ENCODE data around the gene B3GALT5.
"Not testable (repeated sequence)": the region's sequence is repeated elsewhere in the genome, so short reads cannot be mapped to it uniquely, and the experiment has no call there.

The B3GALT5 gene, protein sequence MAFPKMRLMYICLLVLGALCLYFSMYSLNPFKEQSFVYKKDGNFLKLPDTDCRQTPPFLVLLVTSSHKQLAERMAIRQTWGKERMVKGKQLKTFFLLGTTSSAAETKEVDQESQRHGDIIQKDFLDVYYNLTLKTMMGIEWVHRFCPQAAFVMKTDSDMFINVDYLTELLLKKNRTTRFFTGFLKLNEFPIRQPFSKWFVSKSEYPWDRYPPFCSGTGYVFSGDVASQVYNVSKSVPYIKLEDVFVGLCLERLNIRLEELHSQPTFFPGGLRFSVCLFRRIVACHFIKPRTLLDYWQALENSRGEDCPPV

DNA sequence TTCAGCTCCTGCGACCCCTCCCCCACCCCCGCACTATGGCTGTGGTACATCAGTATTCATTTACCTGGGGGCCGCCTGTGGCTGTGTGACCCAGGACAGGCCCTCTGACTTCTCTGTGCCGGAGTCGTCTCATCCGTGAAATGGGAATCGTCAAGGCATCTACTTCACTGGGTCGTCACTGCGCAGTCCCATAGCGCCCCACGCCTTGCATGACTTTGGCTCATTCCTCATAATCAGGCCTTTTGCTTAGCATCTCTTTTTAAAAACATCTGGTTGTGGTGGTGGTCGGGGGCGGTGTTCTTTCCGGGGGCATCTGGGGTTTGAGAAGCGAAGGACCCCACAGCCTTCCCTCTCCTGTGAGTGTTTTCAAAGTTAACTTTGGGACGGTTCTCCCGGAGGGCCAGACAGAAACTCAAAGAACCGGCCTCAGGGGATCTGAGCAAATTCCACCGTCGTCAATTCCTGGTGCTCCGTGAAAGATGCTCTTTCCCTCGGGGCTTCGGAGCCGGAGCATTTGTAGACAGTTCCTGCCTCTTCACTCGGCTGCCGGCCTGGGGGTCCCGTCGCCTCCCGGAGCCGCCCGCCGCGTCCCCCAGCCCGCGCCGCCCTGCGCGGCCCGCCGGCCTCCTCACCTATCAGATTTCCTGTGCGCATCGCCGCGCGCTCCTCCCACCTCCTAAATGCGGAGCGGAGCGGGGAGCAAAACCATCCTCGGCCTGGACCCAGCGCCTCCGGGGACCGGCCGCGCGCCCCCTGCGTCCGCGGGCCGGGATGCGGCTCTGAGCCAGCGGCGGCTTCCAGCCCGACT, at the start of gene B3GALT5:
Gene B3GALT5, plus strand, starts transcription at position 708 of the 808 bp plus-strand sequence. CDS start 47,620 bp downstream, outside the sequence.
- no peak for DNase-seq

DNA sequence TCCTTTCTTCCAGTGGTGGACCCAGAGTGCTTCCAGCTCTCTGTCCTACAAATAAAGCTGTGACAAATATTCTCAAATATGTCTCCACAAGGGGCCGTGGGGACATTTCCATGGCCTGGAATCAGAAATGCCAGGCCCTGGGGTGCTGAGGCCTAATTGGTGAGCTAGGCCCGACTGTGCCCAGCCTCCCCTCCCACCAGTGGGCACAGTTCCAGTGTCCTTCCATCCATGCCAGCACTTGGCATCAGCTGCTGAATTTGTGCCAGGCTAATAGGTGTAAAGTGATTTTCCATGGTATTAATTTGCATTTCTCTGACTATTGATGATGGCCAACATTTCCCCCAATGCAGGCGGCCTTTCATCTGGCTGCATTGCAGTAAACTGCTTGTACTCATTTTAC, 48.5 kb upstream of the B3GALT5 start:
- no peak for DNase-seq

DNA sequence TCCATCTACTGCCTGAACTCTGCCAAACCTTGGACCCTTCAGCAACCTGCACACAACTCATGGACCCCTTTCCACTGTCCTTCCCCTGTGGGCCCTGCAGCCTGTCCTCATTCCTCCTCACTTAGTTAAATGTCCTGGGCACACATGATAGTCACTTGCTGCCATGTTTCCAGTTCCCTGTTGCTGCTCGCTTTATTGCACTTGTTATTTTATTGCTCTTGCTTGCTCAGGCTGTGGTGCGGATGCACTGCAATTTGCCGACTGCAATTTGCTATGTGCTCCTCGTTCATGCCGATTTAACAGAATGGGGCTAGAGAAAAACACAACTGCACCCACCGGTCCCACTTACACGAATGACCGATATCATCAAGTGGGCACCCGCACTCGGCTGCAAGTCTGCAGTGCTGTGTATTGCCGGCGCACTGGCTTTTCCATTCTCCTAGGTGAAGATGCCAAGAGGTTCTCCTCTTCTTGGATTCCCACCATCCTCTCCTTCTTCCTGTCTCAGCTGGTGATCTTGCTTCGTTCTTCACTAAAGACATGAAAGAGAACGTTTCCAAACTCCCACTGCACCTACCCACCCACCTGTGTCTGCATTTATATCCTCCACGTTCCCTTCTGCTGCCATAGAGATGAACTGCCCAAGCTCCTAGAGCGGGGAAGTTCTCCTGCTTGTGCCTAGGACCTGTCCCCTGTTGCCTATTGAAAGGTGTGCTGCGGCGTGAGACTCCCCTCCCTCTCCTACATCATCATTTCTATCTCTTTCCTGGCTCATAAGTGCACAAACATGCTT, 45.4 kb upstream of the B3GALT5 start:
- no peak for DNase-seq

DNA sequence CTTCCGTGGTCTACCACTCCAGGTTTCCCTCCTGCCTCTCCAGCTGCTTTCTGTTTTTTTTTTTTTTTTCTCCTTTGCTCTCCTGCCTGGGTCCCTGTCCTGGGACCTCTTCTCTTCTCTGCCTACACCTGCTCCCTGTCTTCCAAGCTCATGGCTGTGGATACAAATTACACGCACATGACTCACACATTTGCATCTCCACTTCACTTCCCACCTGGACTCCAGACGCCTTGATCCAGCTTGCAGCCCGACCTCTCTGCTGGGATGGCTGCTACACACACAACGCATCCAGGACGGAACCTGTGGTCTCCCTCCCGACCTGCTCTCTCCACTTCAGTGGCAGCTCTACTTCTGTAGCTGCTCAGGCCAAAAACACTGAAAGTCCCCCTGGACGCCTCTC, 44.4 kb upstream of the B3GALT5 start:
- no peak for DNase-seq

DNA sequence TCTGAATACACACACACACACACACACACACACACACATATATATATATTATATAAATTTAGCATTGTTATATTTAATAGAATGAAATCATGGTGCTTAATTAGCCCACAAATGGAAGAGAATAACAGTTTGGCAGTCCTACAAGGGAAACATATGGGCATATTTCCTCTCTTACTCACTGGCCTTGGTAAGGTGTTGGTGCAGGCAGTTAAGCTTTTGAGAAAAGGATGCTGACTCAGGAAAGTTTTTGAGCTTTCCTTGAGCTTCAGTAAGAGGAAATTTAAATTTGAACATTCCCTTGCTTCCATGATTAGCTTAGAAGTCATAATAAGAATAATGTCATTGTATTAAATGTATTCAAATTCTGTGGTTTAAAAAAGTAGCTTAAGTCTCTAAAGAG, 37.0 kb upstream of the B3GALT5 start:
- no peak for DNase-seq

DNA sequence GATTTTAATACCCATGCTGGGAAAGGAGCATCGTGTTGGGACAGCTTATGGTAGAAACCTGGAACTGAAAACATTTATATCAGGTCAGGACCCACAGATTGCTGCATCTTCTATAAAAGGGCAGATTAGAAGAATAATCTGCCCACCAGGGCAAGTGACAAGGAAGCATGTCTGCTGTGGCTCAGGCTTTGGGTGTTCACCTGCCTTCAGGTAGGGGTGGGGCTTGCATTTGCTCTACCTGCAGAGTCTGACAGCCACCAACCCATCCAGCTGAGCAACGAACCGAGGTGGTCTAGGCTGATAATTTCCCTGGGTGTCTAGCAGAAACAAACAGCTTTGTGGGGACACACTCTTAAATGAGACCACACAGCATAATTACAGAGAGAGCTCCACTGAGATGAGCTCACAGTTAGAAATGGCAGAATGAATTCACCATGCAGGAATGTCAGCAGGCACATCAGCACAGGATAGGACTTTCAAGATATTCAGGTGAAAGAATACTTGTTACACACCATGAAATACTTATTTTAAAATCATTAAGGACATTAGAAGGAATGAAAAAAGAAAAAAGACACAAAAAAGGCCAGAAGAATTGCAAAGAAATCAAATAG, 36.1 kb upstream of the B3GALT5 start:
- no peak for DNase-seq

DNA sequence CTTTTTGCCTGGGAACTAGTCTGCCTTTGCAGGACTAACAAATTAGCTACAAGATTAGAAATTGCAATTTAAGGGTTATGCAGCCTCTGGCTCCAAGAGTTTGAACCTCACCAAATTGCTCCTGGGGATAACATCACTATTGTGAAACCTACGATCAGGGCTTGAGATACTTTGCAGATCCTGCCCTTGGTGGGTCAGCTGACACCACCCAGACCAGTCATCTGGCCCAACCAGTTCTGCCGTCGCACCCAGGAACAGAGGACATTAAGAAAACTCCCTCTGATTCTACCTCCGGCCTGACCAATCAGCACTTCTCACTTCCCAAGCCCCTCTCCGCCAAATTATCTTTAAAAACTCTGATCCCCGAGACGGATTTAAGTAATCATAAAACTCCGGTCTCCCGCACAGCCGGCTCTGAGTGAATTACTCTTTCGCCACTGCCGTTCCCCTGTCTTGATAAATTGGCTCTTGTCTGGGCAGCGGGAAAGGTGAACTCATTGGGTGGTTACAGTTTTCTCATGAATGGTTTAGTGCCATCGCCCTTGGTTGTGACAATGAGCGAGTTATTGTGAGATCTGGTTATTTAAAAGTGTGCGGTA, 32.9 kb upstream of the B3GALT5 start:
- no peak for DNase-seq

DNA sequence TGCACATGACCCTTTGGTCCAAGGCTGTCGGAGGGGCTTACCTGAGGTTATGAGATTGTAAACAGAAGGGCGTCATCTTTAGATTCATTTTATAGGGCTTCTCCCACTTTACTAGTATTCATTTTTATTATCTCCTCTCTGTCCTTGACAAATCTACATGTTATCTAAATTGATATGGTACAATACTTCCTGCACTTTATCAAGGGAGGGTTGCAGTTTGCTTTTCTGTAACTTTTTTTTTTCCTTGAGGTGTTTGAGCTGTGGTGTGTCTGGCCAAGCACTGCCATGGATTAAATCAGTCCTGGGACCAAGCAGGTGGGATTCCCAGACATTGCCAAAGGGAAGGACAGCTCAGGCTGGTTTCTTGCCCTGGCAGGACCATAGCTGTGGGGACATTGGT, 32.0 kb upstream of the B3GALT5 start:
- no peak for DNase-seq

DNA sequence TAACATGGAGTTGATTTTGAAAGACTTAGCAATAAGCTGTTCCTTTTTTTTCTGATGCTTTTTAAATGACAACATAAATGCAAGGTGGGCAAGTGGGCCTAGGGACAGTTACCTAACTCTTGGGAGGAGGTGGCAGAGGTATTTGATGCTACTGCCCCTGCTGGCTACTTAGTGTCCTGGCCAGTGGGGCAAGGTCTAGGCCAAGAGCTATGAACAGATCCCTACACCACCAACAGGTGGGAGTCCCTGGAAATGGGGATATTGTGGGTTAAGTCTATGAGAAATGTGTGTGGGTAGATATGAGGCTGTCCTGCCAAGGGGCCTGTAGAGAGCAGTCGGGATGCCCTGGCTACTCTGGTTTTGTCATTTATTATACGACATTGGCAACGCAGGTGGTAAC, 31.3 kb upstream of the B3GALT5 start:
- no peak for DNase-seq

DNA sequence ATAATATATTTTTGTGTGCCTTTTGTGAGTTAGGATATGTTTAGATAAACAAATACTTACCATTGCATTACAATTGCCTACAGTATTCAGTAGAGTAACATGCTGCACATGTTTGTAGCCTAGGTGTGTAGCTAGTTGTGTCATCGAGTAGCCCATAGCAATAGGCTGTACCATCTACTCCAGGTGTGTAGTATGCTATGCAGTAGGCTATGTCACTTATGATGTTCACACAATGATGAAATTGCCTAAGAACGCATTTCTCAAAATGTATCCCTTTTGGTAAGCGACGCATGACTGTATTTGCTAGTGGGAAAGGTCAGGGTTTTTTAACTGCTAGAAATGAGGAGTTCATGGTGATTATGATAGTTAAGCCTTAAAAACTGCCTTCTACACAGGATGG, 30.0 kb upstream of the B3GALT5 start:
- DNase-seq: no peak

DNA sequence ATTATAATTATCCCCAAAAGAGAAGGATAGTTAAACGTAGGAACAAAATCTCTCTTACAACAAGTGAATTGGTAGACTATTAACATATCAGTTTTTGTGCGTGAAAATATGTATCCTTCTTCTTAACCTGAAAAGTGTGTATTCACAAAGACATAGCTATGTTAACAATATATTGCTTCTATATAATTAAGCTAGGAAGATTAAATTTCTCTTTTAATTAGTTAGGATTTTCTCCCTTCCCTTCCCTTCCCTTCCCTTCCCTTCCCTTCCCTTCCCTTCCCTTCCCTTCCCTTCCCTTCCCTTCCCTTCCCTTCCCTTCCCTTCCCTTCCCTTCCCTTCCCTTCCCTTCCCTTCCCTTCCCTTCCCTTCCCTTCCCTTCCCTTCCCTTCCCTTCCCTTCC, 29.2 kb upstream of the B3GALT5 start:
- not testable (repeated sequence) for DNase-seq

DNA sequence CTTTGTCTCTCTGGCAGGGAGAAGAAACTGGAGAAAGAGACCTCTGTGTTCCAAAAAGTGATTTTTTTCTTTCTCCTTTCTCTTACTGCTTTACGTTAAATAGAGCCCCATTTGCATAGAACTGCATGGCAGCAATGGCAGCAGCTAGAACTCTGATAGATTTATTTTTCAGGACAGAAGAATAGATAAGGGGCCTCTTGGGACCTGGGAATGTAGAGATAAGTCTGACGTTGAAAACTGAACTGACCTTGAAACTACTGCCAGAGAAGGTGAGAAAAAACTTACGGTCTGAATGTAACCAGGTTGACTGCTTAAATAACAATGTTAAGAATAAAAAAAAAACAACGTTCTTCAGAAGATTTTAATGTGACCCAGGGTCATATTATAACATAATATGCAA, 25.4 kb upstream of the B3GALT5 start:
- no peak for DNase-seq

DNA sequence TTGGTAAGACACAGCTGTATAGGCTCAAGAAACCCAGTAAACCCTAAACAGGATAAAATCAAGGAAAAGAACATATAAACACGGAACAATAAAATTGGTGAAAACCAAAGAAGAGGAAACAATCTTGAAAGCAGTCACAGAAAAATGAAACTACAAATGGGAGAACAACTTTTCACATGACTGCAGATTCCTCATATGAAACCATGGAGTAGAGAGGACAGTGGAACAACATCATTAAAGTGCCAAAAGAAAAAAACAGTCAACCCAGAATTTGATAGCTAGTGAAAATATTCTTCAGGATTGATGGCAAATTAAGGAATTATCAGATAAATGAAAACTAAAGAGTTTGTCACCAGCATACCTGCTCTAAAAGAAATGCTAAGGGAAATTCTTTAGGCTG, 23.9 kb upstream of the B3GALT5 start:
- DNase-seq: no peak

DNA sequence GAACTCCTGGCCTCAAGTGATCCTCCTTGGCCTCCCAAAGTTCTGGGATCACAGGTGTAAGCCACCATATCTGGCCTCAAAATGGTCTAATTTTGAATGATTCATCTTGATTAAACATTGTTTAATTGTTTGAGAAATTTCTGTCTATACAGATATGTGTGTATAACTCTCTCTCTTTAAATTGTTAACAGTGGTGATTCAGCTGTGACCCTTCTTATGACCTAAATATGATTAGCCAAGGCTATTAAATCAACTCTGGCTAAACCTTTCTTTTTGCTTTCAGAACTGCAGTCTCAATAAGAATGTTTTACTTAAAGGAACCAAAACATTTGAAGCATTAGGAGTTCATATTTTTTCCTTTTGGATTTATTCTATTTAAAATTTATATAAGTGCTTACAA, 19.2 kb upstream of the B3GALT5 start:
- DNase-seq: no peak

DNA sequence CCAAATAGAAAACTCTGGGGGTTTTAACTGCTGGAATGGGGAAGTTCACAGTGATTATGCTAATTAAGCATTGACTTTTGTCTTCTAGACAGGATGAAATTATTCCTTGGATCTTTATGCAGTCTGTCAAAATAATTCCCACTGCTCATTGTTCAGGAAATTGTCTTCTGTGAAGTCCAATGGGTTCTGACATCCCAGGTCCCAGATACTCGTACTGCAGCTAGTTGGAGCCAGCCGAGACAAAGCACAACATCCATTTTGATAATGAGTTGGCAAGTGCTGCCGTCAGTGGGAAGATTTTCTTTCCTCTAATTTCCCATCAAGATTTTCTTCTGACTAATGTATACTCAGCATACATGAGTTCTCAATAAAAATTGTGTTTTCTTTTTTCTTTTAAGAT, 17.3 kb upstream of the B3GALT5 start:
- DNase-seq: no peak

DNA sequence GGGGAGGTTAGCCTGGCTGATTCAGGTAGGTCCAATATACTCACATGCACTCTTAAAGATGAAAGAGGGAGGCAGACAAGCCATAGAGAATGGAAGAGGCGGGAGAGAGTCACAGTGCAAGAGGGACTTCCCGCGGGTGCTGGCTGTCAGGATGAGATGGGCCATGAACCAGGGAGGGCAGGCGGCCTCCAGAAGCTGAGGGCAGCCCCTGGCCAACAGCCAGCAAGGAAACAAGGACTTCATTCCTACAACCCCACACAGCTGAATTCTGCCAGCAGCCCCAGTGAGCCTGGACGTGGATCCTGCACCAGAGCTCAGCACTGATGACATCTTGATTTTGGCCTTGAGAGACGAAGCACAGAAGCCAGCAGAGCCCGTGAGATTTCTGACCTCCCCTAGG, 15.1 kb upstream of the B3GALT5 start:
- DNase-seq: no peak

DNA sequence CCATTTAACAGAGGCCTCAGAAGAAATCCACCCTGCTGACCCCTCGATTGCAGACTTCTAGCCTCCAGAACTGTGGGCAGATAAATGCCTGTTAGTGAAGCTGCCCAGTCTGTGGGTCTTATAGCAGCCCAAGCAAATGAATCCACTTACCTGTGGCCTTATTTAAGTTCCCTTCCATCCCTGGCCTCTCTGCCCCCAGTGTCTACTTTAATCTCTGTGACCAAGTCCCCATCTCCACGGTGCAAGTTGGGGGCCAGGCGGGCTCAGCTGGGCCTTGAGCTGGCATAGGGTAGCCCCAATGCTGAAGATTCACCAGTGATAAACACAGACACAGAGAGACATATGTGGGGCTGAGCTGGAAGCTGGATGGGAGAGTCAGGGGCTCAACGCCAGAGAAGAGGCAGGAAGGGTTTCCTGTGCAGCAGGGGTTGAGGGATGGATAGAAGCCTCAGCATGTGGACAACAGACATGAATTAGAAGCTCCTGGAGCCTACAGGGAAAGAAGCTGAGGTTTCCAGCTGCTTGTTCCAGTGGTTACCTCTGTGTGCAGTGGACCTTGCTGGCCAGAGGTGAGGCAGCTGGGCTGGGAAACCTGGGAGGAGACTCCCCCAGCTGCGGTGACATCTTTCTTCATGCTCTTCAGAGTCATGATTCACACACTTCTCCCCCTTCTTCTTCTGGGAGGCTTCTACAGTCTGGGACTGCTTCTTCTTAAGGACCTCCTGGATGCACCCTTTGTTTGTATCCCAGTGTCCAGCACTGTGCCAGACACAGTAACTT, 13.4 kb upstream of the B3GALT5 start:
- no peak for DNase-seq

DNA sequence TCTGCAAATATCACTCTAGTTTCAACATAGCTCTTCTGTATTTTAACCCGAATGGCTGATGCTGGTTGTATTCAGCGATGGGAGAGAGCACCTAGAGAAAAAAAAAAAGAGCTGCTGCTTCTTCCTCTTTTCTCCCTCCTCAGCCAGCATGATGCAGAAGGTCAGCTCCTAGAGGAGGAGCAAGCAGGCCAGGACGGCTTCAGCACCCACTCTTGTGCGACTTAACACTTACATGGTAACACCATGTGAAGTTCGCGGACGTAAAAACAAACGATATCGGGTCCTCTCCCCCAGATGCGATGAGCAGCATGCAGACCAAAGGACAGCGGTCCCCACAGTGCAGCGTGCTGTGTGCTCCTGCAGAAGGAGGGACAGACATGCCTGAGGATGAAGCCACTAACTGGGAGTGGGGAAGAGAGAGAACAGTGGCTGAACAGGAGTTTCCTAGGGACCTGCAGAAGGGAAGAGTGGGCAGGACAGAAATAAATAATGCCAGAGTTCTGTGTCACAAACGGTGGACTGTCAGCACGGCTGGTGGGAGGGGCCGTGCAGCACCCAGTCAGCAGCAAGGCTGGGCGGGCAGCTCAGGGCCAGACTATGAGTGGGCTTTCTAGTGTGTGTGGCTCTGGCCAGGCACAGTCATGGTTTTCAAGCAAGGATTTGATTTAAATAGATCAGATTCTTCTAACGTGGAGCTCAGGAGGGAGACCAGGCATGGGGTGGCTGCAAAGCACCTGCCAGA, 11.4 kb upstream of the B3GALT5 start:
- no peak for DNase-seq

DNA sequence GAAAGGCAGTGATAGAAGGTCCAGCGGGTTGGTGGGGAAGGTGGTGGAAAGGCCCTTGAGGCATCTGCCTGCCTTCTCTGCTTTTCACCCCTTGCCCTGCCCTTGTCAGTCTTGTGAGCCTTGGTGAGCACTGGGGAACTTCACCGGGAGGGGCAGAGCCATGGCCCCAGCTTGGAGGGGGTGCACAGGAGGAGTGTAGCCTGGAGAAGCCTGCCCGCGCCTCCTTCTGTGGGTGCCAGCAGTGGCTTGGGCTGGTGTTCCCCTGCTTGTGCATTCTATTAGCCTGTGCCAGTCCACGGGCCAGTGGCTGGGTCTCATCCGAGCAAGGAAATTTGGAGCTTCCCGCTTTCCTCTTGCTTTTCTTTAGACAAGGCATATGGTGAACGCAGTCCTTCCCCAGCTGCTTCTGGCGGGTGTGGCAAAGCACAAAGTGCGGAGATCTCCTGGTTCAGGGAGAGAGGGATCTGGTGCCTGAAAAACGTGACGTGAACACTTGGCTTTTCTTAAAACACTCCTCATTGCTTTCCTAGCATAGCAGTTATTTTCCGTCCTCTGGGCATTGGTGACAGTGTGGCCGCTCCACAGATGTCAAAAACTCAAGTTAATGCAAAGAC, 10.6 kb upstream of the B3GALT5 start:
- no peak for DNase-seq

DNA sequence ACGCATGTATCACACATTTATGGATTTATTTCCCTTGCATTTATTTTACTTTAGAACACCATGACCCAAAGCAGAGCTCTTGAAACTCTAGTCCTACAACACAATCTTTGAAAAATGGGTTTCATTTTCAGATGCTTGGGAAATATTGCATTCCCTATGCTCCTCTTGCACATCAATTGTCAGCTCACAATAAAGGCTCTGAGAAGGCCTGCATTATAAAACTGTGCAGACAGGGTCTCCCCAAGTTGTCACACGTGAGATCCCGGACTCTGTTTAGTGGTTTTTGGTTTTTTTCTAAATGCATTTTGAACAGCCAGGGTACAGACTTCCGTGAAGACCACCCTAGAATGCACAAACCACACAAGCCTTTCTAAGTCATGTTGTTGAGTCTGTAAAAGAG, 9.9 kb upstream of the B3GALT5 start:
- DNase-seq: no peak

DNA sequence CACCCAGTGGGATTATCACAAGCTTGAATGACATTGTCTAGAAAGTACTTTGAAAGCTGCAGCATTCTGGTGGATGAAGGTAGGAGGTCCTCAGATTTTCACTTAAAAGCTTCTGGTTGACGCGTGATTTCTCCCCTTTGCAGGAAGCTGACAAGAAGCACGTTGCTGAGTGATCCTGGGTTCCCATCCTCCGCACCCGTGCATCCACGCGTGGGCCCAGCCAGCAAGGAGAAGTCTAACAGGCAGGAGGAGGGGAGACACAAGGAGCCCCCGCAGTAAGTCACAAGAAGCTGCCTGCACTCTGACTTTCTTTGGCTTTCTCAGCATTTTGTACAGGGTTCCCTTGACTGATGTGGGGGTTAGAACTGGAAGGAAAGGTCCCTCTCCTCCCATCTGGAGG, 7.8 kb upstream of the B3GALT5 start:
- no peak for DNase-seq
